Measurements from ENCODE around the gene SLC25A33.
"Not testable (repeated sequence)": the region's sequence is repeated elsewhere in the genome, so short reads cannot be mapped to it uniquely, and the experiment has no call there.

Gene SLC25A33
- total RNA-seq, result 7.5 to 18.7 (median 9.8) reads per million in 4 donors

DNA sequence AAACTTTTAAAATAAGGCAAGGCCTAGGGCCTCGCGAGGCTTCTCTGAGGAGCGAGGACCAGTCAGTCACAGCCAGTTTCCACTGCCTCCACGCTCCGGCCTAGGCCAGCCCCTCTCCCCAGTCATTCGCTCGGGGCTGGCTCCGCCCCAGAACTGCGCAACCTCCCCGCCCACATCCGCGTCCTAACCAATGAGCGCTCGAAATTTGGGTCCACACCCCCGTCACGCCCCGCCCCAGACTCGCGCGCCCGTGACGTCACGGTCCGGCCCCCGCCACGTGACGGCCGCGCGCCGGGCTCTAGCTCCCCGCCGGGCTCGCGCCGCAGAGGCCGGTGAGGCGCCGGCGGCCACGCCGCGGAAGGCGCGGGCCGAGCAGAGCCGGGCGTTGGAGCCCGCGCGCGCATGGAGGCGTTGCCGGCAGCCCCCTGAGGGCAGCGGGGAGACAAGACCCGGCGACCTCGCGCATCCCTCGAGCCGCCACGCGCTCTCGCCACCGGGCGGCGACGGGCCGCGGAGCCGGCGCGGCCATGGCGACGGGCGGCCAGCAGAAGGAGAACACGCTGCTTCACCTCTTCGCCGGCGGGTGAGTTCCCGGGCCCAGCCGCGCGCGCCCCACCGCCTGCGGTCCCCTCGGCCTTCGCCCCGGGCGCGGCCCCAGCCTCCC lies at the start of gene SLC25A33:
TSS of gene SLC25A33 (plus strand) at position 301 of the 664 bp plus-strand sequence. CDS start at position 528, 227 bp downstream.
- DNase-seq, result peak; percentile 92 to 96 (median 92)

GRCh38 chr1:9490605-9491339 lies 48.5 kb upstream of the SLC25A33 start:
- peak; percentile 61 to 82 (median 69) for DNase-seq

DNA sequence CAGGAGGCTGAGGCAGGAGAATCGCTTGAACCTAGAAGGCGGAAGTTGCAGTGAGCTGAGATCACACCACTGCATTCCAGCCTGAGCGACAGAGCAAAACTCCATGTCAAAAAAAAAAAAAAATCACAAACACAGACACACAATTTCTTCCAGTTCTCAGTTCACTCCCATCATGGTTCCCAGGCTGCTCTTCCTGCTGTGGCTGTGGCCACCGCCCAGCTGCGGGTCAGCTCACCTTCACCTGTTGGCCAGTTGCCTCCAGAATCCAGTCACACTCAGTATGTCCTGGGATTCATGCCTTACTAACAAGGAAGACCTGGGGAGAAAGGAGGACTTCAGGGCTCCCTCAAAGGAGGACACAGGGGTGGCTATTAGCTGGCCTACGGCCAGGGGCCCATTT lies 45.9 kb upstream of the SLC25A33 start:
- DNase-seq, result no peak

GRCh38 chr1:9494936-9495758 lies 44.1 kb upstream of the SLC25A33 start:
- peak; percentile 22 to 71 (median 48) for DNase-seq

GRCh38 chr1:9495854-9496374 lies 43.4 kb upstream of the SLC25A33 start:
- DNase-seq, result no peak

DNA sequence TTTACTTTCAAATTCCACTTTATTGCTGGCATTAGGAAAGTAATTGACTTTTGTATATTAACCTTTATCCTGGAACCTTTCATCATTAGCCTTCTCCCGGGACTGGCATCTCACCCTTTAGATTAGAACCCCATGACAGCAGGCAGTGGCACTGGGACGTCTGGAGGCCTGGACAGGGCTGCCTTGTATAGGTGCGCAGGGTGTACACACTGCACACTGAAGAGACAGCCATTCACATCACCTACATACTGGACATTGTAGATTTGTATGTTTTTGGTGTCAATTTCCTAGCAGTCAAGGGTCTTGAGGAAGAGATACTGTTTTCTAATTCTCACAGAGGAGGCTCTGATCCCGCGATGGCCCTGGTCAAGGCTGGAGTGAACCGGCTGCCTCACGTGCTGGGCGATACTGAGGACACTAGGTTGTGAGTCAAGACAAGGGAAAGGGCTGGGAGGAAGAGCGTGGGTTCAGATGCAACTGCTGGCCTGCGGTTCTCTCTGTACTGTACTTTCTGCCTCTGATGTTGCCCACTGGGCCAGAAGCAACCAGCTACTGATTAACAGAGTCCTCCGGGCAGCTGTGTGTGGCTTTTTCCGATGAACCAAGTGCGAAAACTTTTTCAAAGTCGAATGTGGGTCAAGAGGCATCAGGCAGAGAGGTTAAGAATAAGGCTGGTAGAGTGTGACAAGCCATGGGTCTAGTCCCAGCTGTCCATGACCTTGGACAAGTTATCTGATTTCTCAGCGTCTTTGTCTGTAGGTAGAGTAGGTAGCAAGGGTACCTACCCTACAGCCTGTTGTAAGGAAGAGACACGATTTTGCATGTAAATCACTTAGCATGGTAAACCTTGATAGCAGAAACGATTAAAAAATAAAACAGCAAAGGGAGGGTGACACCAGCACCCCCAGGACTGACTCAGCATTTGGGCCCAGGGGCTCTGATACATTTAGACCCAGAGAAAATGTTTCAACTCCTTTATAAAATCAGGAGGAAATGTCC lies 38.2 kb upstream of the SLC25A33 start:
- no peak for DNase-seq

- DNase-seq, result no peak
These were observed 36.1 kb upstream of the SLC25A33 start for GRCh38 chr1:9503001-9503675.

DNA sequence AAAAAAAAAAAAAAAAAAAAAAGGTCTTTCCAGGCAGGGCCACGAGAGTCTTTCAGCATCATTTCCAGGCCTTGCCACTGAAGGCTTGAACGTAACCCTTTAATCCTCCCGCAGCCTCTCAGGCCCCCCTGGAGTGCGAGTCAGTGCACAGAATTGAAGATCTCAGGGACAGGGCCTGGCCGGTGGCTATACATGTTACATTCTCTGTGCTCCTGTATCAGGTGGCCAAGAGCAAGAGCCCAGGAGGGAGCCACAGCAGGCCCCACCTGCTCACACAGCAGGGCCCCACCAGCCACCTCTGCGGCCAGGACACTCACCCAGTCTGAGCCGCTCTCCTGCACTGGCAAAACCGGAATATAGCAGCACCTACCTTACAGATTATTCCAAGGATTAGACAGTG lies 34.1 kb upstream of the SLC25A33 start:
- DNase-seq, result no peak

DNA sequence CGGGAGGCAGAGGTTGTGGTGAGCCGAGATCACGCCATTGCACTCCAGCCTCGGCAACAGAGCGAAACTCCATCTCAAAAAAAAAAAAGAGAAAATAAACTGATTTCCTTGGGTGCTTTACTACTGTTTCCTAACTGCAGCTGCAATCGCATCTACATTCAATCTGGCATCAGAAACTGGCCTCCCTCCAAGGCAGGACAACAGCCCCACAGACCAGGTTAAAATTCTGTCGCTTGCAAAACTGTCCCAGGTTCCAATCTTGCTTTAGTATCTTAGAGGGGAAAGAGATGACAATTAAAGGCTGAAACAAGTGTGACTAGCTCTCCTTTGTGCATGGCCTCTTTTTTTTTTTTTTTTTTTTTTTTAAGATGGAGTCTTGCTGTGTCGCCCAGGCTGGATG lies 32.4 kb upstream of the SLC25A33 start:
- DNase-seq, result no peak

GRCh38 chr1:9510130-9510529 lies 29.1 kb upstream of the SLC25A33 start:
- DNase-seq, result no peak

GRCh38 chr1:9515550-9515949 lies 23.7 kb upstream of the SLC25A33 start:
- DNase-seq, result not testable (repeated sequence)

DNA sequence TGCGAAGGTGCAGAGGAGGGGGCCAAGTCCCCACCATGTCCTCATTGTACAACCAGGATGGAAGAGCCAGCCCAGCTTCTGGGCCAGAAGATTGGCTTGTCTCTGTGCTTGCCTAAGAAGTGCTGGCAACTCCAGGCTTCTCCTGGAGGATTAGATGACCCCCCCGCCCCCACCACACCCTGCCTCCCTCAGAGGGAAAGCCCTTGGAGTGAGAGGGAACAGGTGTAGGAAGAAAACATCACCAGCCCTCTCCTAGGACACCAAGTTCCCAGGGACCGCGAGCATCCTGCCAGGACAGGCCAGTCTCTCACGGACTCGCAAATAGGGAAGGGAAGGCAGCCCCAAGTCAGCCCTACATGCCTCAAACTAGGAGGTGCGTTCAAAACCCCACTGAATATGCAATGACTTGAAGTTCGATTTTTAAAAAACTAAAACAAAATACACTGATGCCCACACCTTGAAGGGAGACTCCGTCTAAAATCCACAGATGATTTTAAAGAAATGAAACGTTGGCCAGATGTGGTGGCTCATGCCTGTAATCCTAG lies 20.7 kb upstream of the SLC25A33 start:
- DNase-seq, result no peak

DNA sequence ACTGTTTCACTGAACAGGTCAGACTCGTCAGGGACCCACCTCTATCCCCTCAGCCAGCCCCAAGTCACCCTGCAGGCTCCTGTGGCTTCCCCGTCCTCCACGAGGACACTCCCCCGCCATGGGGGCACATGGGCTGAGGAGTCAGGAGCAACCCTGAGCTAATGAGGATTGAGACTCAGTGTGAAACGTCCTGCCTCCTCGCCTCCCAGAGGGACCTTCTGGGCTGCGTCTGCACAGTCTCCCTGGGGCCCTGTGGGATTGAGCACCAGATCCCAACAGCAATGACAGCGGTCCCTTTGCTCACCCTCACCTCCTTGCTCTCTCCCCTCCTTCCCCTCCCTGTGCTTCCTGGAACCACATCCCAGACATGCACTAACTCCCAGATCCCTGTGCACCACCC lies 18.9 kb upstream of the SLC25A33 start:
- no peak for DNase-seq

- DNase-seq, result no peak
These were observed 10.1 kb upstream of the SLC25A33 start for GRCh38 chr1:9529190-9529589.

- no peak for DNase-seq
These were observed 8.9 kb upstream of the SLC25A33 start for GRCh38 chr1:9530320-9530719.

DNA sequence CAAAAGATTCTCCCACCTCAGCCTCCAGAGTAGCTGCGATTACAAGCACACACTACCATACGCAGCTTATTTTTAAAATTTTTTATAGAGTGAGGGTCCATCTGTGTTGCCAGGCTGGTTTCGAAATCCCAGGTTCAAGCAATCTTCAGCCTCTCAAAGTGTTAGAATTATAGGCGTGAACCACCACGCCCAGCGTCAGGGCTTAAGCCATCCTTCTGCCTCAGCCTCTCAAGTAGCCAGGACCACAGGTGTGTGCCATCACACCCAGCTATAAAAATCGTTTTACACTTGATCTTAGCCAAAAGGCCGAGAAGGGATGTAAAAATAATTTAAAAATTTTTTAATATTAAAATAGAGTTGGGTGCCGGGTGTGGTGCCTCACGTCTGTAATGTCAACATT lies 4.3 kb upstream of the SLC25A33 start:
- no peak for DNase-seq

DNA sequence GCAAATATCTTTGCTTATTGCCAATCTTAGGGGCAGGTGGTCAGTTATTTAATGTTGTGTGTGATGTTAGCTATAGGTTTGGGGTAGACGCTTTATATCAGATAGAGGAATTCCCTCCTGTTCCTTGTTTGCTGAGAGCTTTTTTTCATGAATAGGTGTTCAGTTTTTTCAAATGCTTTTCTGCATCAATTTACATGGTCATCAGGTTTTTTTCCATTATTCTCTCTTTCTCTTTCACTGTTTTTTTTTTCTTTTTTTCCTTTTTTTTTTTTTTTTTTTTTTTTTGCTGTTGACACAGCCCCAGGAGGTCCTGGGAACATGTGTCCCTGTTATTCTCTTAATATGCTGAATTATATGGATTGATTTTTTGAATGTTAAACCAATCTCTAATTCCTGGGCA lies 3.0 kb upstream of the SLC25A33 start:
- DNase-seq, result no peak

GRCh38 chr1:9537863-9538668 lies 1.2 kb upstream of the SLC25A33 start:
- no peak for DNase-seq

GRCh38 chr1:9538669-9539164 lies 548 bp upstream of the SLC25A33 start:
- DNase-seq, result no peak
